Activated CD8-positive, alpha-beta memory T cell treated with anti-CD3 and anti-CD28 coated beads, Interleukin-2, amount 50 U/mL, for 1 hour (primary cell): ENCODE results near the gene SH3RF3.

Source experiments
- DNase-seq: peaks from one replicate; pipeline ENCODE4 v3.0.0-alpha.2; 2020; ENCODE audit errors: extremely low read depth

The SH3RF3 gene

GRCh38 chr2:109138449-109138848 lies 9.4 kb downstream of the SH3RF3 start:
- DNase-seq, result no peak

DNA sequence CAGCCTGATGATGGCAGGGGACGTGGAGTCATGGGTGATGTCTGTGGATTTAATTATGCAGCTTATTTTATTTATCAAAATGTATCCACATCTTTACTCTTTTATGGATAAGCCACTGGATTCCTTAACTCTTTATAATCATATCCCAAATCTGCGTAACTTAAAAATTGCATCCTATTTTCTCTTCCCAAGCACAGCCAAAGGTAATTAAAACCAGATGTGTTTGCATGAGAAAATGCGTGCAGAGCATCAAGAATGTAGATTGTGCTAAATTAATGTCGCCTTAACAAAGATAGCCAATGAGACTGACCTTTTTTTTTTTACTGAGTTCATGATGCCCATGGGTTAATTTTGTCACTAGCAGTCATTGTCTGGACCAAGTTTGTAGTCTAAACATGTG lies 10.0 kb downstream of the SH3RF3 start:
- no peak for DNase-seq

- DNase-seq, result no peak
These were observed 10.9 kb downstream of the SH3RF3 start for GRCh38 chr2:109139865-109140396.

DNA sequence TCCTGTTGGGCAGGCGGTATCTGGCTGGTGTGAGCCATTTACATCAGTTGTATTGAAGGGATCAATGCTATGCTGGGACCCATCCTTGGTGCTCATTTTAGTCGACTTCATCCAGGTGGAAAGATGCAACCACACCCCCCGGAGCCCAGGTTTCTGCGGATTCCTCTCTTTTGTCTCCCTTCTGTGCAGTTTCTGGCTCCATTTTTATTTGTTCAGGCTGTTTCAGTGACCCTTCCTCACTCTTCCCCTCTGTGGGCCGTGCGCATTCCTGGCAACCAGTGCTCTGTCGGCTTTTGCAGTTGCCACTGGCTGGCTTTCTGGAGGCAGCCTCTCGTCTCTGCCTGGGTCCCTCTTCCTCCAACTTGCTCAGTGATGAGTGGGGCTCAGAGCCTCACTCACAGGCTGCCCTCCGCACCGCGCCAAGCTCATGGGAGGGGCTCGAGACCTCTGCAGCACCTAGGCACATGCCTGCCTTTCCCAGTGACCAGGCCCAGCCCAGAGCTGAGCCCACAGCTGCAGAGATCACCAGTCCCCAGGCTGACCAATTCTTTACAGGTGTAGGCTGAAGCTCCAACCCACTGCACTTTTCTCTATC lies 12.1 kb downstream of the SH3RF3 start:
- no peak for DNase-seq

GRCh38 chr2:109141727-109142283 lies 12.8 kb downstream of the SH3RF3 start:
- DNase-seq, result no peak

DNA sequence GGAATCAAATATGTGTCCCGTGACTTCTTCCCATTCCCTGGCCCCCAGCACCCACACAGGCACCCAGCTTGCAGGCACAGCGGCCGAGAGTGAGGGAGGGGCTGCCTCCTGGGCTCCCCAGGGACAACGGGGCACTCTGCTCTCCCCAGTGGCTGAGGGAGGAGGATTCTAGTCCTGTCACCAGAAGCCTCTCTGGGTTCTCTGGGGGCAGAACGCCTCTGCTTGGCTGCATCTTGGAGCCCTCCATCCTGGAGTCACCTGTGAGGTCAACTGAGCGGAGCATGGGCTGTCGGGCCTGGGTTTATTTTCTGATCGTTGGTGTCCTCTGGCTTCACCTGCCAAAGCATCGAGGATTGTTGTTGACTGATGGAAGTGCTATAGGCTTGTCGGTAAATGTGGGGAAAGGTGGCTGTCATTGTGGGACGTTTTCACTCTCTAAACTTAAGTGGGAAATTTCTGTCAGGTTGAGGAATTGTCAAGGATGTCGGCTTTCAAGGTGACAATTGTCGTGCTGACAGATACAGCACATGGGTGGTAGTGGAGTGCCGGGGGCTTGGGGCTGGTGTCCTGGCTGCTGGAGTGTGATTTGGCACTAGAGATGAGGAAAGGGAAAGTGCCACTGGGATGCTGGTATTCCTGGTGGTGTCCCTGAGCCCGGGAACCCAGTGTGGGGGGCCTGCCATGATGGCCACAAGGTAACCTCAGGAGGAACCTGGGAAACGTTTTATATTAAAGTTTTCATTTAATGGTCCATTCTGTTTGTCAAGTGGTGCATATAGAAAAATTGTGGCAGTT lies 13.6 kb downstream of the SH3RF3 start:
- no peak for DNase-seq

DNA sequence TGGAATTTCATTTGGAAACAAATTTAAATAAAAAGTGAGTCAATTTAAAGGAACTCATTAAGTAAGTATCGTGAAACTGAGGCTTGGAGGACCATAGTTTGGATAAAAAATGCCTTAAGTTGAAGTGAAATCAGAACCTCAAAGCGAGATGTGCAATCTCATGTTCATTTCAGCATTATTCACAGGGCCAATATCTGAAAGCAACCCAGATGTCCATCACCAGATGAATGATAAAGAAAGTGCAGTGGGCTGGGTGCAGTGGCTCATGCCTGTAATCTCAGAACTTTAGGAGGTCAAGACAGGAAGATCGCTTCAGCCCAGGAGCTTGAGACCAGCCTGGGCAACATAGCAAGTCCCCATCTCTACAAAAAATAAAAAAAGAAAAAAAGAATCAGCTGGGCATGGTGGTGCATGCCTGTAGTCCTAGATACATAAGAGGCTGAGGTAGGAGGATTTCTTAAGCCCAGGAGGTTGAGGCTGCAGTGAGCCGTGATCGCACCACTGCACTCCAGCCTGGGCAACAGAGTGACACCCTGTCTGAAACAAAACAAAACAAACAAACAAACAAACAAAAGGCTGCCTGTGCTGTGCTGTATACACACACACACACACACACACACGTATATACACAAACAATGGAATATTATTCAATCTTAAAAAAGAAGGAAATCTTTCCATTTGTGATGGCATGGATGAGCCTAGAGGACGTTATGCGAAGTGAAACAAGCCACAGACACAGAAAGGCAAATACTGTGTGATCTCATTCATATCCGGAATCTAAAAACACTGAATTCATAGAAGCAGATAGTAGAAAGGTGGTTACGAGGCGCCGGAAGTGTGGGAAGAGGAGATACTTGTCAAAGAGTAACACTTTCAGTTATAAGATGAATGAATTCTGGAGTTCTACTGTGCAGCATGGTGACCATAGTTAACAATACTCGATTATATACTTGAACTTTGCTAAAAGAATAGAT lies 14.5 kb downstream of the SH3RF3 start:
- no peak for DNase-seq

DNA sequence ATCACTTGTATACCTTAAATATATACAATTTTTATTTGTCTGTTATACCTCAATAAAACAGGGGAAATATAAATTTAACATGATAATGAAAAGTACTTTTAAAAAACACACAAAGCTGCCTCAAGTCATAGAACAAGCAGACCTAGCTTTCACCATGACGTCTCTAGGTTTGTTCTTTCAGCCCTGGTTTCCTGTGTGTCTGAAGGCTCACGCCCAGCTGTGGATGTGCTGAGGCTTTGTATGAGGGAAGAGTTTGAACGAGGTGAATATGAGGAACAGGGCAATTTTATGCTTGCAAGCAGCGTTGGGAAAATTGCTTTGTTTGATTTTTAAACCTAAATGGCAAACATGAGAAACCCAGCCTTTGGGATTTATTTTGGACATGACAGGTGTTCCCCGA lies 15.3 kb downstream of the SH3RF3 start:
- DNase-seq, result no peak

- no peak for DNase-seq
These were observed 15.7 kb downstream of the SH3RF3 start for GRCh38 chr2:109144721-109145120.

DNA sequence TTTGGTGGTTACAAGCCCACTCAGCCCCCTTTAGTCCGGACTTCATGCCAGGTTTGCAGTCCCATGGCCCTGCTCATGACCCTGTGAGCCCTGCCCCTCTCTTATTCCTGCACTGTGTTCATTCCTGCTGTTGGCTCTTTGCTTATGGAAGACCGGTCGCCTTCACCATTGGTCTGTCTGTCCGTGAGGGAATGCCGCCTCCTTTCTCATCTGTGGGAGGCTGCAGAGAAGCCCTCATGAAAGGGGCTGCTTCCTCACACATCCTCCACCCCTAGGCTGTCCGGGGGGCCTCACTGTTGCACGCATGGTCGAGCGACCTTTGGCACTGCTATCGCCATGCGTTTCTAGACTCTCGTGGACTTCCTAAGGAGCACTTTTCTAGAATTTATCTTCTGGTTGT lies 16.3 kb downstream of the SH3RF3 start:
- no peak for DNase-seq

DNA sequence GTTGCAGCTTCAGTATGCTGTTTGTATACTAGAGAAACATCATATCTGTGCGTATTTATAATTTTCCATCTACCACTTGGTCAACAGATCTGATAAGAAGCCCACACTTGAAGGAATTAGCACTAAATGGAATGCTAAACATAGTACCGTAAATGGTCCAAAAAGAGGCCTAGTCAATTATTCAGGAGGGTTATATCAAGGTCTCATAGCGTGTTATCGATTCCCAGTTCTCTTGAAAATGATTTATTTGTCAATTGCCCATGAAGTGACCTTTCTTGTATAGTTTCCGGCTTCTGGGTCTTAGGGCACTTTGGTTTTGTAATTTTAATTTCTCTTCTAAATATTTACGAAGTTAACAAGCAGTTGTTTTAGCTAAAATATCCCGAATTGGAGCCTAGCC lies 18.4 kb downstream of the SH3RF3 start:
- DNase-seq, result no peak

DNA sequence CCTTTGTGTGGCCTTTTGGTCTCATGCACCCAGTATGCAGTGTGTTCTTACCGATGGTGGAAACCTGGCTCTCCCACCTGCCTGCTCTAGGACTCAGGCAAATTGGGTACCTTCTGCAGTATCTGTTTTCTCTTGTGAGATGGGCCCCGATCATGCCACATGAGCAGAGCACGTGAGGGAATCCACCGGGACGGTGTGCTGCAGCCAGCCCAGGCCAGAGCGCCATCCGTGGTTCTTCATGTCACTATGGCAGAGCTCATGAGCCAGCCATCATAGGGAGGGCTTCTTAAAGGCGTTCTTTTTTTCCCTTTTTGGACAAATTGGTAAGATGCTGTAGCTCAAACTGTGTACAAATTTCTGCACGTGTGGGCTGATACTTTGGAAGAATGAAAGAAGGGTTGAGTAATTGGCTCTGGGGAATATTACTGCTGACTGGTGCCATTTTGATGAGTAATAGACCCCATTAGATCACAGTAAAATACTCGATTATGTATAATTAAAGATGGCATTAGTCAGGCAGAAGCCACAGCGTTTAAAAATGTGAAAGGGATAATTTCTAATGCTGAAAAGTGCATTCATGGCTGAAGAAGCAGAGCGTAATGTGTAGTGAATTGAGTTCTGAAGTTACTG lies 19.2 kb downstream of the SH3RF3 start:
- DNase-seq, result no peak

GRCh38 chr2:109148991-109149645 lies 20.1 kb downstream of the SH3RF3 start:
- no peak for DNase-seq

GRCh38 chr2:109150559-109150958 lies 21.6 kb downstream of the SH3RF3 start:
- DNase-seq, result no peak

DNA sequence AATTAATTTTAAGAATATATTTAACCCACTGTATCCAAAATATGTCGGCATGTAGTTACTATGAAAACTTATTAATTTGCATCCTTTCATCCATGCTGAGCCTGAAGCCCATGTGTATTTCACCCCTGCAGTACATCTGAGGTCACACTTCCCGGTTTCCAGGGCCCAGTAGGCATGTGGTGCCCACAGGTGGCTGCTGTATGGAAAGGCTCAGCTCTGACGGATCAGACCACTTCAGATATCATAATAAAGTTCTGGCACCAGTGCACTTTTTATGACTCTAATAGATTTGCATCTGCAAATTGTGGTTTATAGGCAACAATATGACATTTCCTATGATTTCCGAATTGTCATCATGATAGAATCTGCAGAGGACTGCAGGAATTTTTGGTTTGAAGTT lies 22.5 kb downstream of the SH3RF3 start:
- DNase-seq, result no peak

DNA sequence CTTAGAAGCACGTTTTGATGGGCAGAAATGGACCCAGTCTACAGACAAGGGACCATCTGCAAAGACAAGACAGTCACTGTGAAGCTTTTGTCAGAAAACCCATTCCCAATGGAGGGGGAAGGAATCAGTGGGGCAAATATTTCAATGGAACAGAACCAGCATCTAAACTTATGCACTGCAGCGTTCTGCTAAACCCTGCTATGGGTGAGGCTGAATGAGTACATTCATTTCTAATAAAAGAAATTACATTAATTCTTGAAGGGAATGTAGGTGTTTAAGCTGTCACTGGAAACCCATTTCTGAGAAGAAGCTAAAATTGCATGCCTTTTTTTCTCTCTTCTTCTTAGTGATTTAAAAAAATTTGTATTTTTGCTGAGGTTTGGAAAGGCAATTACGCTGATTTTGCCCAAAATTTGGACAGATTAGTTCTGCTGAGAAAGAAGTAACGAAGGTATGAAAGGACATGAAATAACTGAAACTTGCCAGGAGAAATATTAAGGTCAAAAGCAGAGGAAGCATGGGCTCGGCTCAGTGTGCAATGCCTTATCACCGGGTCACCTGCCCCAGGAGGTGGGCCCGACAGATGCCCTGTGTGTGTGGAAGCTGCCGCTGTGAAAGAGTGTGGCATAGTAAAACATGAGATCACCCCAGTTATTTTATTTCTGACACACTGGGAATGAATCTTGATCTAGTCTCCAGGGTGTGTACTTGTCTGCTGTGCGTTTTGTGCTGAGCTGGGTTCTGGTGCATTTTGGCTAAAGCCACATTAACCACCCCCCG lies 24.2 kb downstream of the SH3RF3 start:
- DNase-seq, result no peak

DNA sequence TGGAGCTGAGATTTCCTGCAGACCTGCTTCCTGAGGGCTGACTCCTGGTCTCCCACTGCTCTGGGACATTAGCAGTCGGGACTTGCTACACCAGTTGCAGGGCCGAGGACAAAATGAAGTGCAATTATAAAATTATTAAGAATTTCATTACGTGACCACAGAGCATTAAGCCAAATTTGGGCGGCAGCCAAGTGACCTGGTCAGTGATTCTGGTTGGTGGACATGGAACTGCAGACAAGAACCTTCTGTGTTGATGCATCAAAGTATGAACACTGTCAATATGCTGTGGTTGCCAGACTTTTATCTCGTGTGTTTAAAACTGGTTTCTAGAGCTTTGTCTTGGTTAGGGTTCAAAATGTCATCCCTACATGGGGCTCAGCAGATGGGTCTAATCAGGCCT lies 24.8 kb downstream of the SH3RF3 start:
- no peak for DNase-seq

GRCh38 chr2:109154226-109154625 lies 25.2 kb downstream of the SH3RF3 start:
- DNase-seq, result no peak

GRCh38 chr2:109155553-109156451 lies 26.8 kb downstream of the SH3RF3 start:
- DNase-seq, result no peak
